IPS-11a (cell line): ENCODE measurements around the gene FBLN1.

Experiments used
- H3K4me3 ChIP-seq: one replicate; pipeline ENCODE4 v1.5.1; 2013; ENCODE audit warnings: low read depth, low read length, control low read depth

Gene FBLN1

DNA sequence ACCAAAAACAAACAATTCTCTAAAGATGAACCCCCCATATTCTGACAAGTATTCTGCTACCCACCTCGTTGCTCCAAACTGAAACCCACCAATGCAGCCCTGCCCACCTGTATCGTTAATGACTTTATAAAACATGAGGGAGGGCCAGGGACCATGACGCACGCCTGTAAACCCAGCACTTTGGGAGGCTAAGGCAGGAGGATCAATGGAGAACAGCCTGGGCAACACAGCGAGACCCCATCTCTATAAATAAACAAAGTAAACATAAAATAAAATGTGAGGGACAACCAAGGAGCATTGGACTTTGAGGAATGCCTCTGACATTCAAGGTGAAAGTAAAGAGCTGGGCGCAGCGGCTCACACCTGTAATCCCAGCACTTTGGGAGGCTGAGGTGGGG is 129.2 kb downstream of the FBLN1 start:
- H3K4me3 ChIP-seq = no peak overlapping the region

DNA sequence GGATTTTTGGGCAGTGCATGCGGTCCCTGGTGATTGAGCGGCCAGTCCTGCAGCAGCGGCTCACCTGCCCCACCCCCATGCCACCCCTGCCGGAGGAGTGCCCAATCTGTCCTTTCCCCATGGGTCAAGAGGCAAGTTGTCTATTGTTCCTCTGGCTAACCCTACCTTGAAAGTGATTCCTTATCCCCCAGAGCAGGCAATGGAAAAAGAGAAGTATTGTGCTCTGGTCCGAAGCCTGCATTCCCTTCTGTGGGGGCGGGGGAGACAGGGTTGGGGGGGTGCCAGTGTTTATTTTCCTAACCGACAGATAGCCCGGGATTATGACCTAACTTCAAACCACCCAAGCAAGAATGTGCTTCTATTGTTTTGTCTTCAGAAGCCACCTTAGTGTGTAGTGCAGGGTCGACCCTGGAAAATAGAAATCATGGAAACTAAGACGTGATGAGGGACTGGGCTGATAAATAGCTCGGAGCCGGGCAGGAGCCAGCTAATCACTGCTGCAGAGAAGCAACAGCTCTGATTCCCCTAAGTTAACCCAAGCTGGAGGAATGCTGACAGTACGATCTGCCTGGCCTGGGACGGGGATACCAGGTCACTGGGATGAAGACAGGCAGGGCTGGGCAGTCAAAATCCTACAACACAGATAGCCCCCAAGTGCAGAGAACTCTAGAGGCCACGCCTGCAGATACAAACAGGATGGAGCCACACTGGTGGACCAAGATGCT is 130.3 kb downstream of the FBLN1 start:
- no peak overlapping the region for H3K4me3 ChIP-seq

DNA sequence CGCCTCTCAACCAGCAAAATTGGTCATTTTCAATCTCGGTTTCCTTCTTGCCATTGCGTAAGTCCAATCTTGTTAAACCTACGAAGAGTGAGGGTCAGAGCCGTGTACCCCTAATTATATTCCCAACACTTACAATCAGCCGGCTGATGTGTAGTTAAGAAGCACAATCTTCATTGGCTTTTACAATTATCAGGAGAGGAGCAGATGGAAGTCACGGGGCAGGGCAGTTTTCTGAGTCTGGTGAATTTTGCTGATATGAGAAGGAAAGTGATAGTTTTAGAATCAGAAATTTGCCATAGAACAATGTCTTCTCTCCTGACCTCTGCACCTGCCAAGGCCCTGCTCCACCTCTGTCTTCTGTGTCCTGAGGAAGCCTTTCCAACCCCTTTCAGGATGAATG is 134.0 kb downstream of the FBLN1 start:
- H3K4me3 ChIP-seq = no peak overlapping the region

DNA sequence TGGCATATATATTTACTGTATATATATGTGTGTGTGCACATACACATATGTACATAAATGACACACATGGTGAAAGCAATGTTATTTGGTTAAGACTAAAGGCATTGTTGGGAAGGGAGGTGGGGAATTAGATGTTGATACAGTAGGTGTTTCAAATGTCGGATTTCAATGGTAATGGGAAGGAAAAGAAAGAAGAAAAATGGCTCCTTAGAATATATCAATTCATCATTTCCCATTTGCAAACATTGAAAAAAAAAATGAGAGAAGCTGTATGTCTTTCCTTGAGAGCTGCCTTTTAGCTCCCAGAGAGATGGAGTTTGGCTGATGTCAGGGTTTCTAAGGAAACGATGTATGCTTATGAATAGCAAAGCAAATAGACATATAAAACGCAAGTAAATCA is 135.5 kb downstream of the FBLN1 start:
- H3K4me3 ChIP-seq = no peak overlapping the region

DNA sequence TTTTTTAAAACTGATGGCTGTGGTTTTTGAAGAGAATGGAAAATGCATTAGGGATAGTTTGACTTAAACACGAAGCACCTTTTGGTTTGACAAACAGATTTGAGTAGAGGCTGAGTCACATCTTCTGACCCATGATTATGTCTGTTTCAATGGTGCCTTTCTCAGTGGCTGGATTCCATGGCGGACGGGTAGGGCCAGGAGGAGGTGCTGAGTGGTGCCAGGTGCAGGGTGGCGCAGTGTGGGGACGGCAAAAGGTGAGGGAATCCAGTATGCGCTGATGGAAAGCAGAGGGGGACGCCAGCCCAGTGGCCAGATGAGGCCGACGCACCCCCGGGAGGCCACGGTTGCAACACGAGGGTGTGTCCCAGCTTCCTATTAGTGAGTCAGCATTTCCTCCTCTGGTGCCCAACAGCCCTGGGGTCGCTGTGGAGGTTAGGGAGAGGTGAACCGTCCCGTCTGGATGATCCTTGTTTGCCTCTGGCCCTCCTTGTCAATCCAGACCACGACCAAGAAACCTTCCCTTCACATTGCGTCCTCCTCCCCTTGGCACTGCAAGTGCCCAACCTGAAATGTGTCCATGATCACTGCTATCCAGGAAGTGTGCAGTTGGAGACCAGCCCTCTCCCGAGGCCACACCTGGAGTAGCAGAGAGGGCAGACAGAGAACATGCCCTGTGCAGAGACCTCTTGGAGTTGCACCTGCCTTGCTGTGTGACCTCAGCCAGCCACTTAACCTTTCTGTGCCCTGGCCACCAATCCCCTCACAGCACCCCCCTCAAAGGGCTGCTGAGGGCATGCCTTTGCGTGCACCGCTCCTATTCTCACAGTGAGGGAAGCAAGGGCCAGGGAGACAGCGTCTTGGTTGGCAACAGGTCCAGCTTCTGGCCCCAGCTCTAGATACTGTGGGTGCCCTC is 136.4 kb downstream of the FBLN1 start:
- no peak overlapping the region for H3K4me3 ChIP-seq

DNA sequence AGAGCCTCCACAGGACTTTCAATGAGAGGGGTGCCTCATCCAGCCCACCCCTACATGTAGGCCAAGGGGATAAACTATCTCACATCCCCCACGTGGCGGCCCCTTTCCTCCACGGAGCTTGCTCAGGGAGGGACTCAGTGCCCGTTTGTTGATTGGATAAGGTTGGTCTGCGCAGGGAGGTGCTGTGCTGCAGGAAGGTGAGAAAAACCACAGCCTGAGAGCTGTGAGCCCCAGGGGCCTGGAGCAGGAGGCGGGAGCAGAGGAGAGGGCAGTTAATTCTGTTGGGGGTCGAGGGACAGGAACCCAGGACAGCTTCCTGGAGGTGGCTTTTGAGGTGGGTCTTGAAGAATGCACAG is 137.0 kb downstream of the FBLN1 start:
- no peak overlapping the region for H3K4me3 ChIP-seq

DNA sequence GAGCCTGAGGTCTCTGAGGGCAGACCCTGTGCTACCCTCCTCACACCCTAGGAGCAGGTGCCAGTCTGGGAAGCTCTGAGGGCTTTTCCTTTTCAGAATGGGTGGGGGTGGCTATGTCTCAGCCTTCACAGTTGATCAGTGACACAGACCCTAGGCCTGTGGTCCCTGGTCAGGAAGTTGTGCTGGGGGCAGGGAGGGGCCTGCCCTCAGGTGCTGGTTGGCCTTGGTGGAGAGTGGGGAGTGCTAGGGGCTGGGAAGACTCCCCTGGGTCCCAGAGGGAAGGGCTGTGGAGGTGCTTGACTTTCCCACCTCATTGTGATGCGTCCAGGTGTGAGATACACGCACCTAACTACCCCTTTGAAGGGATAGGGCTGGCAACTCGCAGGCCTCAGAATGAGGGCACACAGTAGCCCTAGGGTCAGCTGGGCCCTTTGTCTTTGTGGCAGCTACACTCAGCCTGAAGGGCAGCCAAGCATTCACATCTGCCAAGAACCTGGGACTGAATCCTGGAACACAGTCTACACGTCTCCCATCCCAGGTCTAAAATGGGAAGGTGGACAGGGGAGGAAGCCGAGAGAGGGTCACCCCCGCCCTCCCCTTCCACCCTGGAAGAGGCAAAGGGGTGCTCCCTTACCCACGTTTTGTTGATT is 137.7 kb downstream of the FBLN1 start:
- H3K4me3 ChIP-seq = no peak overlapping the region

DNA sequence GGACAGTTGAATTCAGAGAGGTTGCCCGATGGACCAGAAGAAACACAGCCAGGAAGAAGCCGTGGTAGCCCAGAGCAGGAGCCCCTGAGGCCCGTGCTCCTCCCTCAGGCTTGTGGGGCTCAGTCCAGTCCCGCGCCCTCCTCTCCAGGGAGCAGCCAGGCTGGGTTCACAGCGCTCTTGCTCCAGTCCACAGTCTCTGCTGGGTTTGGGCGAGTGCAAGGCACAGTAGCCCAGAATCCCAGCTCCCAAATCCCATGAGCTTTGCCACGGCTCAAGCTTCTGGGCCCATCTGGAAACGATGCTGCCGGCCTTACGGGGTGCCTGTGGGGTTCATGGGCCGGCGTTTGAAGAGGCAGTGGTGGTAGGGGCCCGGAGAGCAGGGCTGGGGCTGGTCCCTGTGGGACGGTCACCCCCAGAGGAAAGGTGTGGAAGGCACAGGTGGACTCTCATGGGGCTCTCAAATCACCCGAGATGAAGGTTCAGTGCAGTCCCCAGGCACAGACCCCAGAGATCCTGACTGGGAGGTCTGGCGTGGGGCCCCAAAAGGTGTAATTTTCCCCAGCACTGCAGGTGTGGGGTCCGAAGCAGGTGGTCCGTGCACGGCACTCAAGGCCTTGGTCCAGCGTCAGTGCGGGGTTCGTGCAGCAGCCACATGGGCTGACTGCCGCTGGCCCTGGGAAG is 138.4 kb downstream of the FBLN1 start:
- H3K4me3 ChIP-seq = no peak overlapping the region

DNA sequence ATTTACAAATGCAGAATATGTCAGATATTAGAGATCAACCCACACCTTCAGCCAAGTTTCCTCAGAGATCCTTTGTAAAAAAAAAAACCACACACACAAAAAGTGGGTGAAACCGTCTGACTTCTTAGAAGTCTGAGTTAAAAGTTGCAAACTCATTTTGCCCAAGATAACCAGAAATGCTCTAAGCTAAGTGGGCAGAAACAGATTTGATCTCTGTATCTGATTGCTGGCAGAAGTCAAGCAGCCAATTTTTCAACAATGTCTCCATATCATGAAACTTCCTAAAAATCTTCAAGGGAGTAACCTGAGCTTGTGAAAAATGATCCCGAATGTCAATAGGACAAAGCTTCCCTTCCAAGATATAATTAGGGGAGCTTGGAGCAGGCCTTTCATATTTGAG is 140.3 kb downstream of the FBLN1 start:
- H3K4me3 ChIP-seq = no peak overlapping the region

DNA sequence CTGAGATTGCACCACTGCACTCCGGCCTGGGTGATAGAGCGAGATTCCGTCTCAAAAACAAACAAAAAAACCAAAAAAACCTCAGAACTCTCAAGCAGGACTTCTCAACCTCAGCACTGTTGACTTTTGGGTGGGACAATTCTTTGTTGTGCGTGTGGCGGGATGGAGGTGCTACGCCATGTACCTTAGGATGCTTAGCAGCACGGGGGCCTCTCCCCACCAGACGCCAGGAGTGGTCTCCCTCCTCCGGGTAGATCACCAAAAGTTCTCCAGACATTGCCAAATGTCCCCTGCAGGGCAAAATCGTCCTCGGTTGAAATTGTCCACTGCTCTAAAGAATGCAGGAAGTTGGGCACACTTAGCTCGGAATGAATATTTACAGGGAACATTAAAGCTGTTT is 142.0 kb downstream of the FBLN1 start:
- no peak overlapping the region for H3K4me3 ChIP-seq

DNA sequence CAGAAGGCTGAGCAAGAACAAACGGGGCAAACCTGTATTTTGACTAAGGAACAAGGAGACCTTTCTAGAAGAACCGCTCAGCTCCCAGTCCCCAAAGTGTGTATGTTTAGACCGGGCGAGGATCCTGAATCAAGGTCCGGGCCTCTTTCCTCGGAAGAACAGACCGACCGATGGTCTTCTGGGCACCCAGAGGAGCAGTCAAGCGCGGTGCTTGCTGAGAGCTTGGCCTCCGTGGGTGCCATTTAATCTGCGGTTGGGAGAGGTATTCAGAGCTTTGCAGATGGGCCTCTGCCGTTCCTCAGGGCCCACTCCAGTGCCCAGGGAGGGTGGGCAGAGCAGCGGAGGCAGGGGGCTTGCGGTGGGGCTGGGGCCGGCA is 142.5 kb downstream of the FBLN1 start:
- H3K4me3 ChIP-seq = no peak overlapping the region

DNA sequence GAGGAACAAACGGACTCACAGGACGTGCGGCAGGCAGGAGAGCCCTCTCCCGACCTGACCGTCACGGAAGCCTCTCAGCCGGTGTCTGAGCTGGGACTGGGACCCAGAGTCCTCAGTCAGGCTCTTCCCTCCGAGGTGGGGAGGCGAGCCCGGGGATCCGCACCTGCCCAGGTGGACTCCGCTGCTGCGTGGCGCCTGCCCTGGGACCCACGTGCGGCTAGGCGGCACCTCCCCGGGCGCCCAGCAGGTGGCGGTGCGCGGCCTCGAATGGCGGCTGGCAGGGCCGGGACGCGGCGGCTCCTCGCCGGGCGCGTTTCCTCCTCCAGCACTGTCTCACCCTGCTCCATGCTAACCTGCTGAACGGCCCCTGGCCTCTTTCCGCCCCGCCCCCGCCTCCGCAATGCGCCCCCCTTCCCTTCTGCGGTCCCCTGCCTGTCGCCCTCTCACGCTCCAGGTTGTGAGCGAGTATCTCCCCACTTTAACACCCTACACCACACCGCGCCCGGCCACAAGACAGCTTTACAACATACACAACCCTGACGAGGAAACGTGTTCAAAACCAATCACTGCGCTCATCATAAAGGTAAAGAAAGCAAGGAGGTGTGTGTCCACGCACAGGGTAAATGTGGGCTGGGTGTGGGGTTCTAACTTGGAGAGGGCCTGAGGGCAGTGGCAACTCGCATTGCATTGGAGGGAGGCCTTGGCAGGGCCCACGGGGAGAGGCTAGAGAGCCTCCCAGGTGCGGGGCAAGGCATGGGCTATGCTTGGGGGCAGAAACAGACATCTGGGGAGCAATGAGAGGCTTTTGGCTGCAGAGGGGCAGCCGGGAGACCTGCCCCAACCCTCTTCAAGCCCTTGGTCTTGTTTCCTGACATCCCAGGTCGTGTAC is 143.1 kb downstream of the FBLN1 start:
- no peak overlapping the region for H3K4me3 ChIP-seq

DNA sequence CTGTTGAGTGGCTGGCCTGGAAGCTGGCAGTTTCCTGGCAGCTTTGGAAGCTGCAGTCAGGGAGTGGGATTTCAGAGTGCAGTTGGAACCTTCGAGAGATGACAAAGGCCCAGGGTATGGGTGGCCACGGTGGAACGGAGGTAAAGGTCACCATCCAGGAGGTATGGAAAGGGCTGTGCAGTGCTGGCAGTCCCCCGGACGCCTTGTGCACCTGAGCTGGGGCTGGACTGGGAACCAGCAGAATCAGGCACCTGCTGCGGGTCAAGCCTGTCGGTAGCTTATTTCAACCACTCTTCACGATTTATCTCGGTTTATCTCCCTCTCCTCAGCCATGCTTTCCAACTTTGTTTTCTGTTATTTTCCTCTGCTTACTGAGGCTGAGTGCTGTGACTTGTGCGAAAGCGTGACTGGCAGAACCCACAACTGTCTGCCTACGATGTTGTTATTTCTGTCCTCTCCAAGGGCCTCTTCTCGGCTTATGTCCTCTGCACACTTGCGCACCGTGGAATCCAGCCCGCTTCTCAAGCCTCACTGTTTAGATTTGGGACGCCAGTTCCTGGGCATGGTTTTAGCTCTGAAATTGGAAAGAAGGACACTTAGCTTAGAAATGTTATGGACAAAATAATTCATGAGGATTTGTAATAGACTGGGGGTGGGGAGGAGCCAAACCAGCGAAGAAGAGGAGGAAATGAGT is 145.0 kb downstream of the FBLN1 start:
- no peak overlapping the region for H3K4me3 ChIP-seq

DNA sequence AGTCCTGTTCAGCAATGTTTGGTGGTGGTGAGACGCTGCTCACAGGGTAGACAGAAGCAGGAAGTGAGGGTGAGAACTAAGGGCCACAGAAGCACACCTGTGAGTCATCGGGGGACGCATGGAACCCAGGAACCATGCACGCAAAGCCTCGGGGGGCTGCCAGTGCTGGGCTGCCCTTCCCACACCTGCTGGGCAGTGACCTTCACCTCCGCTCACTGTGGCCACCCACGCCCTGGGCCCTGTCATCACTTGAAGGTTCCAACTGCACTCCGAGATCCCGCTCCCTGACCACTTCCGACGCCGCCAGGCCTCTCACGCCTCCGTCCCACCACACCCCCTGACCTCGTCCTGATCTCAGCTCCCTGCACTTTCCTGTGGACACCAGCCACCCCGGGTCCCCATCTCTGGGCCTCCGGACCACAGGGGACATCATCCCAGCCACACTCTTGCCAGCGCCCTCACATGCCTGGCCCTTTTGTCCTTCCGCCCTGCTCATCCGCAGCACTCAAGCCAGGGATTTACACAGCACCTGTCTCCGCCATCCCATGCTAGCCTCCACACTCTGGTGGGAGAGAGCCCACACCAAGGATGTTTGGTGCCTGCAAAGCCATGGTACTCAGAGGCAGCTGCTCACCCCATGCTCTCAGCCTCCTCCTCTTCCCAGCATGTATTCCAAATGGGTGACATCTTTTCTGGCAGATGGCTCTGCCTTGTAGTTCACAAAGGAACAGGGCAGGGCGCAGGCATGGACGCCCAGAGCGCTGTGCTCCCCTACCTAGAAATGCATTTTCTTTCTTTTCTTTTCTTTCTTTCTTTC is 145.8 kb downstream of the FBLN1 start:
- no peak overlapping the region for H3K4me3 ChIP-seq

DNA sequence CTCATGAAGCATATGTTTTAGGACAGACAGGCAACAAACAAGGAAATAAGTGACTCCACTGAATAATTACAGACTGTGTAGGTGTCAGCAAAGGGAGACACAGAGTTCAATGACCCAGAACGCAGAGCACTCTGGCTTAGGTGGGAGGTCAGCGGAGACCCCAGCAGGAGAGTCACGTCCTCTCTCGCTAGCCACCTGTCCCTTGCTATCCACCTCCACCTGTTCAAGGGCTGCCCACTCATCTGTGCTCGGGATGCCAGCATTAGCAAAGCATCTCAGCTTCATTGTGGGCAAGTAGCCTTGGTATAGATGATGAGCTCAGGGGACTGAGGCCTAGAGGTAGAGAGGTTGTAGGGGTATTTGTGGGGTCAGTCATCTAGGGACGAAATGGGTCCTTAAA is 147.1 kb downstream of the FBLN1 start:
- no peak overlapping the region for H3K4me3 ChIP-seq

DNA sequence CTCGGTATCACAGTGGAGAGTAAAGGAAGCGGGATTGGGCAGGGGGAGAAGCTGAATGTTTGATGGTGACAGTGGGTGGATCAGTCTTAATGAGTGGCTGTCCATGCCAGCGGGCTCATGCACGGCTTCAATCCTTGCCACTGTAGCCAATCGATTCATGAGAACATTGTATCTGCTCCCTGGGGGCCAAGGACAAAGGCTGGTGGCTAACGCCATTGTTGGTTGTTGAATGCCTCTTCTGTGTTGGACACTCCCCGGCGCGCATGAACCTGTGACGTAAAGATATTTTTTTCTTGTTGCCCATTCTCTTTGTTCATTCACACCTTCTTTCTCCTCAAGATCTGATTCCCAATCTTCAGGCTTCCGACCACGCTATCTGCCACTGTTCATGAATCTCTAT is 148.0 kb downstream of the FBLN1 start:
- no peak overlapping the region for H3K4me3 ChIP-seq
